Endothelial cell of umbilical vein (primary cell): ENCODE measurements around the gene MPL.

Experiments used
- CTCF ChIP-seq, 2 donors: IDR thresholded peaks; 1 replicate in 1 of 2; 2 replicates in 1 of 2; pipeline ENCODE4 v1.5.1; 2011; ENCODE audit warnings: low read length in 2 of 2, mild to moderate bottlenecking in 2 of 2, moderate library complexity in 2 of 2, control low read depth in 1 of 2, inconsistent platforms in 1 of 2, low read depth in 1 of 2; ENCODE audit not compliant: insufficient read depth in 1 of 2; ENCODE audit errors: extremely low read depth in 1 of 2
- EZH2 ChIP-seq: IDR thresholded peaks from 2 replicates; pipeline ENCODE4 v1.6.1; 2012; ENCODE audit warnings: borderline replicate concordance, low read depth, mild to moderate bottlenecking, moderate library complexity, low read length, inconsistent platforms; ENCODE audit not compliant: severe bottlenecking
- JUN ChIP-seq: IDR thresholded peaks from 2 replicates; pipeline ENCODE4 v1.6.1; 2011; ENCODE audit warnings: borderline replicate concordance, low read depth; ENCODE audit not compliant: insufficient read length, insufficient read depth
- POLR2A ChIP-seq: IDR thresholded peaks from 2 replicates; pipeline ENCODE4 v1.6.1; 2012; ENCODE audit warnings: low read depth, mild to moderate bottlenecking, control low read depth, low read length
- POLR2AphosphoS5 ChIP-seq: IDR thresholded peaks from 2 replicates; pipeline ENCODE4 v1.6.1; 2012; ENCODE audit warnings: low read depth, mild to moderate bottlenecking, control low read depth, low read length, moderate library complexity; ENCODE audit not compliant: insufficient read depth

GRCh38 chr1:43317817-43318471 is 19.7 kb upstream of the MPL start:
- TF ChIP-seq EZH2 (no peak), CTCF (IDR thresholded peaks at IDR 0.05; ENCODE audit: extremely low read depth in 1 of 2, insufficient read depth in 1 of 2, low read depth in 1 of 2, low read length in 2 of 2) (no peak), POLR2AphosphoS5 (no peak), POLR2A (no peak), JUN (no peak)
